NB4 (cell line): ENCODE measurements around the gene ZNF548.

Source experiments
- DNase-seq: peaks from one replicate; pipeline ENCODE4 v3.0.0; 2010; ENCODE audit warnings: low read depth
- H3K4me3 ChIP-seq: one replicate; pipeline ENCODE4 v1.5.1; 2011; ENCODE audit warnings: mild to moderate bottlenecking, low read depth, low read length, moderate library complexity
- CTCF ChIP-seq: IDR thresholded peaks from one replicate; pipeline ENCODE4 v1.5.1; 2012; ENCODE audit warnings: low read depth, low read length
- MAX ChIP-seq: IDR thresholded peaks from 2 replicates; pipeline ENCODE4 v1.6.1; 2011; ENCODE audit warnings: low read depth, low read length
- MYC ChIP-seq: IDR thresholded peaks from 2 replicates; pipeline ENCODE4 v1.6.1; 2011; ENCODE audit warnings: low read depth, low read length
- POLR2A ChIP-seq: IDR thresholded peaks from 2 replicates; pipeline ENCODE4 v1.6.1; 2011; ENCODE audit warnings: mild to moderate bottlenecking; ENCODE audit not compliant: insufficient read length; ENCODE audit errors: extremely low read depth

ZNF548 gene

GRCh38 chr19:57436417-57436816, 46.8 kb downstream of the ZNF548 start:
- TF ChIP-seq CTCF (no peak), MYC (no peak), POLR2A (no peak), MAX (no peak)
- DNase-seq: no peak
- peak overlapping the region; percentile 82 for H3K4me3 ChIP-seq

GRCh38 chr19:57437931-57438330, 48.3 kb downstream of the ZNF548 start:
- no peak for DNase-seq
- TF ChIP-seq MYC: no peak
- no peak for TF ChIP-seq POLR2A
- no peak for TF ChIP-seq CTCF
- TF ChIP-seq MAX: no peak
- H3K4me3 ChIP-seq: no peak overlapping the region

GRCh38 chr19:57438925-57439324, 49.3 kb downstream of the ZNF548 start:
- no peak for TF ChIP-seq MAX
- TF ChIP-seq CTCF: no peak
- TF ChIP-seq MYC: no peak
- no peak for TF ChIP-seq POLR2A
- DNase-seq: no peak
- H3K4me3 ChIP-seq: no peak overlapping the region

- TF ChIP-seq CTCF (no peak), POLR2A (no peak)
- no peak for DNase-seq
- H3K4me3 ChIP-seq: no peak overlapping the region
These were observed 52.5 kb downstream of the ZNF548 start for GRCh38 chr19:57441979-57442752.

- H3K4me3 ChIP-seq: no peak overlapping the region
- TF ChIP-seq CTCF (no peak), MAX (no peak), POLR2A (no peak), MYC (no peak)
- no peak for DNase-seq
These were observed 53.6 kb downstream of the ZNF548 start for GRCh38 chr19:57443121-57443696.
